DMS153 treated with DMSO at 0.1 percent for 48 hours (cell line): ENCODE measurements around the gene DESI2.
A peak's percentile ranks its signal among the peaks of the same experiment; 100 is the strongest.
"Not testable (repeated sequence)": the region's sequence is repeated elsewhere in the genome, so short reads cannot be mapped to it uniquely, and the experiment has no call there.

Source experiments
- DNase-seq: peaks from one replicate; lab custom pipeline; 2025; ENCODE audit not compliant: unreplicated experiment; lab: John Stamatoyannopoulos, UW

Gene DESI2

GRCh38 chr1:244654108-244655038, 1.4 kb downstream of the DESI2 start:
- DNase-seq = no peak

- DNase-seq = no peak
Measured at GRCh38 chr1:244655186-244655585, 2.3 kb downstream of the DESI2 start.

GRCh38 chr1:244657421-244657820, 4.5 kb downstream of the DESI2 start:
- no peak for DNase-seq

GRCh38 chr1:244659694-244660093, 6.8 kb downstream of the DESI2 start:
- DNase-seq = no peak

- no peak for DNase-seq
Measured at GRCh38 chr1:244660595-244660994, 7.7 kb downstream of the DESI2 start.

GRCh38 chr1:244661569-244662312, 8.8 kb downstream of the DESI2 start:
- not testable (repeated sequence) for DNase-seq

- DNase-seq = no peak
Measured at GRCh38 chr1:244662599-244662998, 9.7 kb downstream of the DESI2 start.

GRCh38 chr1:244664353-244664752, 11.4 kb downstream of the DESI2 start:
- no peak for DNase-seq

GRCh38 chr1:244665771-244666217, 12.9 kb downstream of the DESI2 start:
- peak; percentile 54 for DNase-seq

- not testable (repeated sequence) for DNase-seq
Measured at GRCh38 chr1:244666672-244667418, 13.9 kb downstream of the DESI2 start.

- no peak for DNase-seq
Measured at GRCh38 chr1:244667797-244668196, 14.9 kb downstream of the DESI2 start.

GRCh38 chr1:244672946-244673682, 20.2 kb downstream of the DESI2 start:
- no peak for DNase-seq

GRCh38 chr1:244674446-244674845, 21.5 kb downstream of the DESI2 start:
- DNase-seq = no peak

GRCh38 chr1:244675167-244675566, 22.2 kb downstream of the DESI2 start:
- no peak for DNase-seq

GRCh38 chr1:244678697-244679096, 25.8 kb downstream of the DESI2 start:
- no peak for DNase-seq

- no peak for DNase-seq
Measured at GRCh38 chr1:244680667-244681066, 27.7 kb downstream of the DESI2 start.

GRCh38 chr1:244682087-244682486, 29.2 kb downstream of the DESI2 start:
- not testable (repeated sequence) for DNase-seq

GRCh38 chr1:244695937-244696336, 43.0 kb downstream of the DESI2 start:
- no peak for DNase-seq

GRCh38 chr1:244699741-244700140, 46.8 kb downstream of the DESI2 start:
- DNase-seq = no peak

- DNase-seq = no peak
Measured at GRCh38 chr1:244700808-244701207, 47.9 kb downstream of the DESI2 start.

- no peak for DNase-seq
Measured at GRCh38 chr1:244702620-244703019, 49.7 kb downstream of the DESI2 start.
